Frontal cortex (tissue), 4 donors: Measurements from ENCODE around the gene GNAZ. TPM values are rescaled to one million over a fixed set of nuclear protein-coding genes. Genes with fewer than 3 reads are reported as not detected.

Source experiments
- DNase-seq, 2 donors: peaks; one replicate each; pipeline ENCODE4 v3.0.0; 2012; ENCODE audit warnings: low spot score in 2 of 2
- FAIRE-seq: peaks from 2 replicates; lab custom pipeline; 2012; peaks lifted over from hg19 to GRCh38; lab: Jason Lieb, UNC
- total RNA-seq: library from RNA; depleted of rRNA; stranded (reverse); fragments of >200 nt; gene quantifications from one replicate; pipeline ENCODE4 v1.2.3, GENCODE V29; 2014
- donor health status: control.
- donor health status: control.
- donor health status: control.

The GNAZ gene
- total RNA-seq, 1 donor from 2014 or later, result 183 TPM

- DNase-seq, result no peak
- no peak for FAIRE-seq
Observed at GRCh38 chr22:23088199-23088604, 17.9 kb downstream of the GNAZ start.

GRCh38 chr22:23089010-23089409, 18.7 kb downstream of the GNAZ start:
- DNase-seq, result no peak
- FAIRE-seq, result no peak

- DNase-seq (no peak), FAIRE-seq (no peak)
Observed at GRCh38 chr22:23089633-23090456, 19.5 kb downstream of the GNAZ start.

- FAIRE-seq, result no peak
Observed at GRCh38 chr22:23090457-23090835, 20.1 kb downstream of the GNAZ start.

DNA sequence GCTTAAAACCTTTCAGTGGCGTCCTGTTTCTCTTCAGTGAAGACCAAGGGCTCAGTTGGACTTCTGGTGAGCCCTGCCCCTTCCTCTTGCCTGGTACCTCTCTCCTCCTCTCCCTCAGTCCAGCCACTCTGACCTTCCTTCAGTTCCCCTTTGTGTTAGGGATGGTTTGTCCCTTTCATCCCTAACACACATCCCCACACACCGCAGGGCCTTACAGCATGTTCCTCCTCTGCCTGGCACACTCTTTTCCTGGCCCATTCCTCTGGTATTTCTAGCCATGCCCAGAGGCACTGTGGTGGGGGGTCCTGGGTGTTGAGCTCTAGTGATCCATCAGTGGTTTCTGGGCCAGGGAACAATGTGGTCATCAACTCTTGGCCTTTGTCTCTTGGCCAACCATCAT, 21.4 kb downstream of the GNAZ start:
- no peak for DNase-seq
- no peak for FAIRE-seq

More at GRCh38 chr22:23090457-23090835, 20.1 kb downstream of the GNAZ start:
- DNase-seq, result no peak

DNA sequence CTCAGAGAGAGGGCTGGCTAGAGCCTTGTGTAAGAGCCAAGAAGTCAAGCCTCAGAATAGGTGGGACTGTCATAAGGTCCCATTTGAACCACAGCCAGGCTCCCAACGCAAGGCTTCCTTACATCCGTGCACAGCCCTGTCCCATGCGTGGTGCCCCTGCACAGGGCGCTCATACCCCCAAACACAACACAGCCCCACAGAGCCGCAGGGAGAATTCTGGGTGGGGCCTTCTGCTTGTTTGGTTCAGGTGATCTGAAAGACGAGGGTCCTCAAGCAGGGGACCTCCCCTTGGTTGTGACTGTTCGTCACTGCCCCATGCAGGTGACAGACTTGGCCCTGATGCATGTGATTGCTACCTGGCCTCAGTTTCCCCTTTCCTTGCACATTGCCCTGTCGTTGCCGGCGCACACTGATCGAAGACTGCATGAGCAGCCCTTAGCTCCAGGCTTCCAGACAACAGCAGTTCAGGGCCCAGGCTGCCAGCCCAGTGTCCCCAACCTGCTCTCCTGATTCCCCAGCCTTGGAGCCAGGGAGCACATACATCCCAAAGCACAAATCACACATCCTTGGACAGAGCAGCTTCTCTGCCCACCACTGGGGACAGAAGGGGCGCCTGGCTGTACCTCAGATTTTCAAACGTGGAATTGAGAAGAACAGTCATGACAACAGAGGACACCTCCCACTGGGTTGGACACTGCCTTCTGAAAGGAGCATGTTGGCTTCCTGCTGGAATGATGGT, 22.1 kb downstream of the GNAZ start:
- no peak for FAIRE-seq
- no peak for DNase-seq

- FAIRE-seq (no peak), DNase-seq (no peak)
Observed at GRCh38 chr22:23093051-23093788, 22.9 kb downstream of the GNAZ start.

GRCh38 chr22:23094260-23094659, 23.9 kb downstream of the GNAZ start:
- no peak for FAIRE-seq

GRCh38 chr22:23094695-23095681, 24.7 kb downstream of the GNAZ start:
- DNase-seq, result no peak
- FAIRE-seq, result no peak

More at GRCh38 chr22:23094260-23094659, 23.9 kb downstream of the GNAZ start:
- no peak for DNase-seq

- FAIRE-seq (no peak), DNase-seq (no peak)
Observed at GRCh38 chr22:23095733-23096342, 25.5 kb downstream of the GNAZ start.

DNA sequence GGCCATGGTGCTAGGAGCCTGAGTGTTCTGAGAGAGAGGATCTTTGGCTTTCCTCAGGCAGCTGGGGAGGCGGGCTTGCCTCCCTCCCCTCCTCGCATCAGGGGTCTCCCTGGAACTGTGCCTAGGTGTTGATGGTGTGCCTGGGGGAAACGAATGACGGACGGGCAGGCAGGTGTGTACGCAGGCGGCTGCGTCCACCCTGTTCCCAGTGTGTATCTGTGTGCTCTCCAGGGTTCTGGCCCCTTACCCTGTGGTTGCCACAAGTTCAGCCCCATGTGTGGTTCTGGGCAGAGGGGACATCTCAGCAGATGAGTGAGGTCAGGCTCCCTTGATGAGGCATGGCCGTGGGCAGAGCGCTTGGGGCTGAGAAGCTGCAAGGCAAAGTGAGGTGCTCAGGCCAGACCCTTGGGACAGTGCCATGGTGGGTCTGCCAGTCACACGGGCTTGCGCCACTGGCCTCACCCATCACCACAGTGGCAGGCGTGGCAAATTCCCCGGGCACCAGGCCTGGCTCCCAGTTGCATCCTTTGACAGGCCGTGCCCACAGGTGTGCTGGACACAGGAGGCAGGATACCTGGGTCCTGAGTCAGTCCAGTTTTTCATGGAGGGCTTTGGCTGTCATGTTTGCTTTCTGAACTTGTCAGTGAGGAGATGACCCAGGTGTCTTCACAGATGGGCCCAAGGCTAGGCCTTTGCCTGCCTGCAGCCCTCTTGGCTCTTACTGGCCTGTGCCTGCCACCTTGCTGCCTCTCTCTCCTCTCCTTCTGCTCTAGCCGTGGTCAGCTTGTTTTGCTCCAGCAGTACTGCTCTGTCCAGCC, 27.3 kb downstream of the GNAZ start:
- no peak for FAIRE-seq
- no peak for DNase-seq

DNA sequence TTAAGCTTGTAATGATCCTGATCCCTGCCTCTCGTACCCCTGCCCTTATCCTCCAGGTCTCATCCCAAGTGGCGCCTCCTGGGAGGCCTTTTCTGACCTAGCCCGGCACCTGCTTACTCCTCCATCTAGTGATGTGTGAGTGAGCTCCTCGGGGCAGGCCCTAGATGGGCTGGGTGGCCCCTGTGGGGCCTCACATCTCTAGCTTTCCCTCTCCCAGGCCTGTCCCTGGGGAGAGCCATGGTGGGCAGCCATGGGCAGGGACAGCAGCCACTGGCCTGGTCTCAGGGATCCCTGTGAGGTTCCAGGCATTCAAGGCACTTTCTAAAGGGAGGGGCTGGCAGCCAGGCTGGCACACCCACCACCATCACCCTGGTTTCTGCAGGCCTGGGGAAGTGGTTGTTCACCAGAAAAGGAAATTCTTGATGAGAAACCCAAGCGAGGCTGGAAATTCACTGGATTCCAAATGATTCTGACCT, 27.9 kb downstream of the GNAZ start:
- DNase-seq (no peak), FAIRE-seq (no peak)

DNA sequence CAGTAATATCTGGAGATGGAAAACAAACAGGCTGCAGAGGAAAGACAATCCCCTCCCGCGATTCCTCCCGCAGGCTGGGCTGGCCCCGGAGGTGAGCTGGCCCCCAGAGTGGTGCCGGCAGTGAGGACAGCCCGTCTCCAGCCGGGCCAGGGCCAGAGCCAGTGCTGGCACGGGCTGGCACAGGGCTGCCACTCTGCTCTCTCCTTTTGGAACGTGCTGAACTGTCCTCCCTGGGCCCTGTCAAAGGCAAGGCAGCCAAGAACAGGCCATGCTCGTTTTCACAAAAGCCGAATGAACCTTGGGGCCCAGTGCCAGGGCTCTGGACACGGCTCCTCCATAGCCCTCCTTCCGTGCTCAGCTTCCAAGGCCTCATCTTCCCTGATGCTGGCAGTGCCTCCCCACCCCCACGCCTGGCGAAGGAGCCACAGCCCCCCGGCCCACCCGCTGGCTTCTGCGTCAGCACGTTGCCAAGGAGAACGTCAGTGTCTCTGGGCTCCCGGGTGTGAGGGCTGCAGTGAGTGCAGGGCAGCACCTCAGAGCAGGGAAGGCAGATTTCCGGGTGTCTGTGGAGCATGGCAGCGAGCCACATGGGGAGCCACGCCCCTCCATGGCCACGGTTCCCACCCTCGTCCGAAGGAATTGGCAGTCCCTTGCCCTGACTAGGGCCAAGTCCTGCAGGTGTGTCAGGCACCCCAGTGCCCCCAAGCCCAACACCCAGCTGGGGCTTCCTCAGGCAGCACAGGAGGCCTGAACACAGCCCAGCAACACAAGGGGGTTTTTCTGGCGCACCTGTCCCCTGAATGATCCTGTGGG, 28.6 kb downstream of the GNAZ start:
- no peak for FAIRE-seq
- peak; percentile 46 to 53 for DNase-seq

DNA sequence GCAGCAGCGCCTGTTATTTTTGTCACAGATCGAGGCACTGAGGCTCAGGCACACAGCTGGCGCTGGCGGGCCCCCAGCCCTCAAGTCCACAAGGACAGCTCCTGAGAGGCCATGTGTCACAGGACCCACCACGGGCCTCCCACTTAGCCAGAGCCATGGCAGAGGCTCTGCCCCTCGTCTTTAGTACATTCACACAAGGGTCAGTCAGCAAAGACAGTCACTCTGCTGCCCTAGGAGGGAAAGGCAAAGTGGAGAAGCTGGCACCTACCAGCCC, 29.1 kb downstream of the GNAZ start:
- FAIRE-seq (no peak), DNase-seq (no peak)

GRCh38 chr22:23100124-23100801, 29.9 kb downstream of the GNAZ start:
- FAIRE-seq (no peak), DNase-seq (no peak)

DNA sequence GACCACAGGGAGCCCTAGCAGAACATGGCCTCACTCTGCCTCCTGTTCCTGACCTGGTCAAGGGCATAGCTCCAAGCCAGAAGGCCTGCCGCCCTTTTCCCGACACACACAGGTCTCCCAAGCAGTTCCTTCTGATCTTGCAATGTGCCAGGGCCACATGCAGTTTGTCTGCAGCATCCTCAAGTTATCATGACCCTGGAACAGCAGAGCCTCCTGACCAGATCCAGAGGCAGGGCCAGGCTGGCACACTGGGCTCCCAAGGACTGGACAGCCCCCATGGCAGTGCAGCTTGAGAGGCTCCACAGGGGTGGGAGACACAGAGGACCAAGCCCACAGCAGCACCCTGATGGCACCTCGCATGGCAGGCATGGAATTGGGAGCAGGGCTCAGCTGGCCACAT, 31.2 kb downstream of the GNAZ start:
- DNase-seq, result no peak

More for the DNA sequence above, 31.2 kb downstream of the GNAZ start:
- no peak for FAIRE-seq
